Neuron (in vitro differentiated cells): Measurements from ENCODE around the gene CRYZL1.

Source experiments
- H2AFZ ChIP-seq: one replicate; pipeline ENCODE4 v1.6.1; 2013; ENCODE audit warnings: low read depth, mild to moderate bottlenecking, inconsistent platforms, low read length, moderate library complexity
- H3K27me3 ChIP-seq: one replicate; pipeline ENCODE4 v1.6.1; 2013; ENCODE audit warnings: low read length; ENCODE audit not compliant: insufficient read depth
- H3K36me3 ChIP-seq: one replicate; pipeline ENCODE4 v1.6.1; 2013; ENCODE audit warnings: low read length; ENCODE audit not compliant: insufficient read depth
- H3K4me1 ChIP-seq: one replicate; pipeline ENCODE4 v1.6.1; 2013; ENCODE audit warnings: low read length; ENCODE audit not compliant: insufficient read depth
- H3K4me3 ChIP-seq: 2 replicates; pipeline ENCODE4 v1.5.1; 2013; ENCODE audit warnings: mild to moderate bottlenecking, low read length, moderate library complexity
- H3K9me3 ChIP-seq: one replicate; pipeline ENCODE4 v1.6.1; 2013; ENCODE audit warnings: low read length

The CRYZL1 gene

GRCh38 chr21:33559813-33560212, 81.7 kb downstream of the CRYZL1 start:
- H3K27me3 ChIP-seq, result no peaks in the 10 kb centered on the region
- peaks cover 90% of the 10 kb centered on the region for H3K36me3 ChIP-seq
- no peaks in the 10 kb centered on the region for H3K4me1 ChIP-seq
- H3K4me3 ChIP-seq, result no peak overlapping the region
- H3K9me3 ChIP-seq, result peaks cover 5% of the 10 kb centered on the region
- no peak overlapping the region for H2AFZ ChIP-seq

DNA sequence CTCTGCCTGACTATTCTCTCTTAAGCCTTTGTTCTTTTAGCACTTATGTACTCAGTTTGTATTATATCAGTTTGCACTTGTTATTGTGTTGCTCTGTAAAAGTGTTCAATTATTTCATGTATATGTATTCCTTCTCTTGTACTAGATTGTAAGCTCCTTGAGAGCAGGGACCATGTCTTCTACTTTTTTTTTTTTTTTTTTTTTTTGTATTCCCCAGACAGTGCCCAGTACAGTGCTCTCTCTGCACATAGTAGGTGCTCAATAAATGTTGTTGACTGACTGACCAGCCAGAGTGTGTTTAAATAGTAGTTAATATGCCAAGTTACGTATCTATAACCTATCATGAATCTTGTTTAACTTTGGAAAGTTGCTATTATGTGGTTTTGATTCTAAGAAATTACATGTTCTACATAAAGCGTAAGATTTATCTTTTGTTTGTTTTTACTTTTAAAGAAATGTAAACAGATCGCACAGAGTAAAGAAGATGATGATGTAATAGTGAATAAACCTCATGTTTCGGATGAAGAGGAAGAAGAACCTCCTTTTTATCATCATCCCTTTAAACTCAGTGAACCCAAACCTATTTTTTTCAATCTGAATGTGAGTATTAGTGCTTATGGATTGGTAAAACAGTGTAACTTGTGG, 82.6 kb downstream of the CRYZL1 start:
- H3K4me1 ChIP-seq, result no peaks in the 10 kb centered on the region
- no peaks in the 10 kb centered on the region for H3K27me3 ChIP-seq
- H3K4me3 ChIP-seq, result no peak overlapping the region
- peaks cover 9% of the 10 kb centered on the region for H3K9me3 ChIP-seq
- H3K36me3 ChIP-seq, result peaks cover 94% of the 10 kb centered on the region
- H2AFZ ChIP-seq, result no peak overlapping the region

DNA sequence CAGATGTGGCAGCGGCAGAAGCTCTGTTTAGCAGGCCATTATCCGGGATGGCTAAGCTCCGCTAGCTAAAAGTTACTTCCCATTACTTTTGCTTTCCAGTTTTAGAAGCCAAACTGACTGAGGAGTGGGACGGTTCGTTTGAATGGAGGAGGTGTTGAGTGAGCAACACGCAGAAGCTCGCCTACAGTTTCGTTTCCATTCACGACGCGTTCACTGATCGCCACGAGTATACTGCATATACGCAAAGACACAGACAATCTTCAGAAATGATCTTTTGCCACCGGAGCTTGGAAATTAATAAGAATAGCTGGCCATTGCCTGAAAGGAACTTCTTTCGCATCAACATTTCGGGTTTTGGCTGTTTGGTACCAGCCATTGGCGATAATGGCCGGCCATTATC, 84.1 kb downstream of the CRYZL1 start:
- Histone ChIP-seq H3K27me3 (no peaks in the 10 kb centered on the region), H3K36me3 (peaks cover 96% of the 10 kb centered on the region), H3K4me3 (no peak overlapping the region), H3K9me3 (peaks cover 20% of the 10 kb centered on the region), H2AFZ (no peak overlapping the region), H3K4me1 (no peaks in the 10 kb centered on the region)

- Histone ChIP-seq H3K4me3 (no peak overlapping the region), H3K36me3 (peaks cover 97% of the 10 kb centered on the region), H3K4me1 (no peaks in the 10 kb centered on the region)
Measured at GRCh38 chr21:33554982-33555344, 86.6 kb downstream of the CRYZL1 start.

GRCh38 chr21:33554236-33554981, 87.1 kb downstream of the CRYZL1 start:
- Histone ChIP-seq H3K4me1 (no peaks in the 10 kb centered on the region), H3K36me3 (peaks cover 97% of the 10 kb centered on the region), H3K27me3 (no peaks in the 10 kb centered on the region), H3K4me3 (no peak overlapping the region), H2AFZ (no peak overlapping the region), H3K9me3 (peaks cover 34% of the 10 kb centered on the region)

More at GRCh38 chr21:33554982-33555344, 86.6 kb downstream of the CRYZL1 start:
- Histone ChIP-seq H2AFZ (no peak overlapping the region), H3K27me3 (no peaks in the 10 kb centered on the region), H3K9me3 (peaks cover 32% of the 10 kb centered on the region)

DNA sequence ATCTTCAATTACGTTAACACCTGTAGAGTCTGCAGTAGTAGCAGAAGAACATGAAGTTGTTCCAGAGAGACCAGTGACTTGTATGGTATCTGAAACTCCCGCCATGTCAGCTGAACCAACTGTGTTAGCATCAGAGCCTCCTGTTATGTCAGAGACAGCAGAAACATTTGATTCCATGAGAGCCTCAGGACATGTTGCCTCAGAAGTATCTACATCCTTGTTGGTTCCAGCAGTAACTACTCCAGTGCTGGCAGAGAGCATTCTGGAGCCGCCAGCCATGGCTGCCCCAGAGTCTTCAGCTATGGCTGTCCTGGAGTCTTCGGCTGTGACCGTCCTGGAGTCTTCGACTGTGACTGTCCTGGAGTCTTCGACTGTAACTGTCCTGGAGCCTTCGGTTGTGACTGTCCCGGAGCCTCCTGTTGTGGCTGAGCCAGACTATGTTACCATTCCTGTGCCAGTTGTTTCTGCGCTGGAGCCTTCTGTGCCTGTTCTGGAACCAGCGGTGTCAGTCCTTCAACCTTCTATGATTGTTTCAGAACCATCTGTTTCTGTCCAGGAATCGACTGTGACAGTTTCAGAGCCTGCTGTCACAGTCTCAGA, 88.4 kb downstream of the CRYZL1 start:
- Histone ChIP-seq H3K4me3 (no peak overlapping the region), H3K4me1 (no peaks in the 10 kb centered on the region), H3K36me3 (peaks cover 92% of the 10 kb centered on the region), H2AFZ (no peak overlapping the region), H3K9me3 (peaks cover 34% of the 10 kb centered on the region), H3K27me3 (no peaks in the 10 kb centered on the region)

DNA sequence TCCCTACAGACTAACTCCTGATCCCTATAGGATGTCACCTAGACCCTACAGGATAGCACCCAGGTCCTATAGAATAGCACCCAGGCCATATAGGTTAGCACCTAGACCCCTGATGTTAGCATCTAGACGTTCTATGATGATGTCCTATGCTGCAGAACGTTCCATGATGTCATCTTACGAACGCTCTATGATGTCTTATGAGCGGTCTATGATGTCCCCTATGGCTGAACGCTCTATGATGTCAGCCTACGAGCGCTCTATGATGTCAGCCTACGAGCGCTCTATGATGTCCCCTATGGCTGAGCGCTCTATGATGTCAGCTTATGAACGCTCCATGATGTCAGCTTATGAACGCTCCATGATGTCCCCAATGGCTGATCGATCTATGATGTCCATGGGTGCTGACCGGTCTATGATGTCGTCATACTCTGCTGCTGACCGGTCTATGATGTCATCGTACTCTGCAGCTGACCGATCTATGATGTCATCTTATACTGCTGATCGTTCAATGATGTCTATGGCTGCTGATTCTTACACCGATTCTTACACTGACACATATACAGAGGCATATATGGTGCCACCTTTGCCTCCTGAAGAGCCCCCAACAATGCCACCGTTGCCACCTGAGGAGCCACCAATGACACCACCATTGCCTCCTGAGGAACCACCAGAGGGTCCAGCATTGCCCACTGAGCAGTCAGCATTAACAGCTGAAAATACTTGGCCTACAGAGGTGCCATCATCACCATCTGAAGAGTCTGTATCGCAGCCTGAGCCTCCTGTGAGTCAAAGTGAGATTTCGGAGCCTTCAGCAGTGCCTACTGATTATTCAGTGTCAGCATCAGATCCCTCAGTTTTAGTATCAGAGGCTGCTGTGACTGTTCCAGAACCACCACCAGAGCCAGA, 89.2 kb downstream of the CRYZL1 start:
- Histone ChIP-seq H3K36me3 (peaks cover 86% of the 10 kb centered on the region), H3K4me3 (no peak overlapping the region)

DNA sequence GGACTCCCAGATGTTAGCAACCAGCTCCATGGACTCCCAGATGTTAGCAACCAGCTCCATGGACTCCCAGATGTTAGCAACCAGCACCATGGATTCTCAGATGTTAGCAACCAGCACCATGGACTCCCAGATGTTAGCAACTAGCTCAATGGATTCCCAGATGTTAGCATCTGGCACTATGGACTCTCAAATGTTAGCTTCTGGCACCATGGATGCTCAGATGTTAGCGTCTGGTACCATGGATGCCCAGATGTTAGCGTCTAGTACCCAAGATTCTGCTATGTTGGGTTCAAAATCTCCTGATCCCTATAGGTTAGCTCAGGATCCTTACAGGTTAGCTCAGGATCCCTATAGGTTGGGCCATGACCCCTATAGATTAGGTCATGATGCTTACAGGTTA, 89.9 kb downstream of the CRYZL1 start:
- Histone ChIP-seq H3K4me3 (no peak overlapping the region), H3K36me3 (peaks cover 86% of the 10 kb centered on the region), H3K4me1 (no peaks in the 10 kb centered on the region), H3K9me3 (peaks cover 31% of the 10 kb centered on the region), H2AFZ (no peak overlapping the region), H3K27me3 (no peaks in the 10 kb centered on the region)

More for the DNA sequence above, 89.2 kb downstream of the CRYZL1 start:
- Histone ChIP-seq H3K9me3 (peaks cover 33% of the 10 kb centered on the region), H3K27me3 (no peaks in the 10 kb centered on the region), H2AFZ (no peak overlapping the region), H3K4me1 (no peaks in the 10 kb centered on the region)

- H3K4me1 ChIP-seq, result peaks cover 1% of the 10 kb centered on the region
- H2AFZ ChIP-seq, result no peak overlapping the region
- peaks cover 83% of the 10 kb centered on the region for H3K36me3 ChIP-seq
- no peak overlapping the region for H3K4me3 ChIP-seq
- H3K9me3 ChIP-seq, result peaks cover 31% of the 10 kb centered on the region
- no peaks in the 10 kb centered on the region for H3K27me3 ChIP-seq
Measured at GRCh38 chr21:33550772-33551660, 90.5 kb downstream of the CRYZL1 start.

- peaks cover 30% of the 10 kb centered on the region for H3K9me3 ChIP-seq
- H3K27me3 ChIP-seq, result no peaks in the 10 kb centered on the region
- no peak overlapping the region for H2AFZ ChIP-seq
- H3K36me3 ChIP-seq, result peaks cover 74% of the 10 kb centered on the region
- H3K4me1 ChIP-seq, result peaks cover 9% of the 10 kb centered on the region
- H3K4me3 ChIP-seq, result no peak overlapping the region
Measured at GRCh38 chr21:33549848-33550771, 91.4 kb downstream of the CRYZL1 start.

DNA sequence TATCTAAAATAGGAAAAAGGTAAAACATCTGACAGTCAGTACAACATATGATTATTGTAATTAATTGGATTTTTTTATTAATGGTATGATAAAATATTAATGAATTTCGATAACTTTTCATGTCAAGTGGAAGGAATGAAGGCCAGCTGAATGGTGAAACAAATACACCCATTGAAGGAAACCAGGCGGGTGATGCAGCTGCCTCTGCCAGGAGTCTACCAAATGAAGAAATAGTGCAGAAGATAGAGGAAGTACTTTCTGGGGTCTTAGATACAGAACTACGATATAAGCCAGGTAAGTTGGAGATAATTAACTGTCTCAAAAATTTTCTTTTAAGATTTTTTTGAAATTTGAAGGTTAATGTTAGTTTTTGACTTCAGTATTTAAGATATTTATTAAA, 95.5 kb downstream of the CRYZL1 start:
- no peak overlapping the region for H3K4me3 ChIP-seq
- no peaks in the 10 kb centered on the region for H3K27me3 ChIP-seq
- H2AFZ ChIP-seq, result no peak overlapping the region
- peaks cover 6% of the 10 kb centered on the region for H3K9me3 ChIP-seq
- peaks cover 35% of the 10 kb centered on the region for H3K36me3 ChIP-seq
- H3K4me1 ChIP-seq, result peaks cover 19% of the 10 kb centered on the region
